IPS DF 4.7 (cell line): ENCODE measurements around the gene LGALS12.

Experiments
- DNase-seq: peaks from one replicate; pipeline ENCODE4 v3.0.0-alpha.2; 2013; ENCODE audit warnings: low spot score; ENCODE audit errors: extremely low read depth

The LGALS12 gene, protein sequence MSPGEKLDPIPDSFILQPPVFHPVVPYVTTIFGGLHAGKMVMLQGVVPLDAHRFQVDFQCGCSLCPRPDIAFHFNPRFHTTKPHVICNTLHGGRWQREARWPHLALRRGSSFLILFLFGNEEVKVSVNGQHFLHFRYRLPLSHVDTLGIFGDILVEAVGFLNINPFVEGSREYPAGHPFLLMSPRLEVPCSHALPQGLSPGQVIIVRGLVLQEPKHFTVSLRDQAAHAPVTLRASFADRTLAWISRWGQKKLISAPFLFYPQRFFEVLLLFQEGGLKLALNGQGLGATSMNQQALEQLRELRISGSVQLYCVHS

DNA sequence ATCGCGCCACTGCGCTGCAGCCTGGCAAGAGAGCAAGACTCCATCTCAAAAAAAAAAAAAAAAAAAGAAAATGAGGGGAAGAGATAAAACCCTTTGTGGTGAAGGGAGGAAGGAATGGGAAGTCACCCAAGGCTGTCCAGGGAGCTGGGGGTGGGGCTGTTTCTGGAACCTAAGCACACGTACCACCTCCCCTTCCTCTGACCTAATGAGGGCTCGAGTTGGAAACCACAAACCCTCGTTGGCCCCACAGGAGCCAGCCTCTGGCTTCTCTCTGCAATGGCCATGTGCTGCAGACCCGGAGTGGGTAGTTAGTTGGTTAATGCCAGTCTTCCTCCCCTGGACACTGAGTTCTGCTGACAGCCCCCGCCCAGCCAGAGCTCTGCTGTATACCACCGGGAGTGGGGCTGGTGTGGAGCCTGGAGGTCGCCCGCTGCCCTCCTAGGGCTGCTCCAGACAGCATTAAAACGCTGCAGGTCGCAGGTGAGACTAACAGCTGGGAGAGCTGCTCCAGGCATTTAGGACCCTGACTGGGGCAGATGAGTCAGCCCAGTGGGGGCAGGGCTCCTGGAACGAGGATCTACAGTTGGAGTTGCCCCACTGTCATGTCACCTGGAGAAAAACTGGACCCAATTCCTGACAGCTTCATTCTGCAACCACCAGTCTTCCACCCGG, at the start of gene LGALS12:
TSS of gene LGALS12 (plus strand) at position 228 of the 672 bp plus-strand sequence. CDS start at position 603, 375 bp downstream.
- DNase-seq = no peak

DNA sequence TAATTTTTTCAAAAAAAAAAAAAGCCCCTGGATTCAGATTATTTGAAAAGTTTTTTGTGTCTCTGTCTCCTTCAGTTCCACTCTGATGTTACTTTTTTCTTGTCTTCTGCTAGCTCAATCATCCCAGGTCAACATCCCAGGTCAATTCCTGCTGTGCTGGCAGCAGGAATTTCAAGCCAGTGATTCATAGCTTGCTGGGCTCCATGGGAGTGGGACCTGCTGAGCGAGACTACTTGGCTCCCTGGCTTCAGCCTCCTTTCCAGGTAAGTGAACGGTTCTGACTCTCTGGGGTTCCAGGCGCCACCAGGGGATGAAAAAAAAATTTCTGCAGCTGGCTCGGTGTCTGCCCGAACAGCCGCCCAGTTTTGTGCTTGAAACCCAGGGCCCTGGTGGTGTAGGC, 46.3 kb upstream of the LGALS12 start:
- no peak for DNase-seq

GRCh38 chr11:63462137-63462536, 43.7 kb upstream of the LGALS12 start:
- no peak for DNase-seq

GRCh38 chr11:63470311-63470710, 35.6 kb upstream of the LGALS12 start:
- no peak for DNase-seq

GRCh38 chr11:63472372-63472771, 33.5 kb upstream of the LGALS12 start:
- DNase-seq = no peak

- DNase-seq = no peak
Observed at GRCh38 chr11:63476618-63477017, 29.3 kb upstream of the LGALS12 start.

- no peak for DNase-seq
Observed at GRCh38 chr11:63478896-63479295, 27.0 kb upstream of the LGALS12 start.

DNA sequence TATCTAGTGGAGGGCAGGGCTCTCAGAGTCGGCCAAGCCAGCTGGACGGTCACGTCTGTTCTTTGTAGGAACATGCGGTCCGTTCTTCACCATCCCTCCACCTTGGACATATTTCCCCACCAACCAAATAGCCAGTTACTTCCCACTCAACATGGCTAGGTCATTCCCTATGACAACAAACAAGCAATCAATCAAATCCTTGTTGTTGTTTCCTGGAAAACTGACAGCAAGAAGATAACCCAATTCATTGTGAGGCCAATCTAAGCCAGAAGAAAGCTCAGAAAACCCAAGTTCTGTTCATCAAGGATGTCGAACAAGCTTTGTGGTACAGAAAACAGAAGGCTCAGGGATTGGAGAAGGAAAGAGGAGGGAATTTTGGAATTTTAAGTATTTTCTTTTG, 25.8 kb upstream of the LGALS12 start:
- DNase-seq = no peak

DNA sequence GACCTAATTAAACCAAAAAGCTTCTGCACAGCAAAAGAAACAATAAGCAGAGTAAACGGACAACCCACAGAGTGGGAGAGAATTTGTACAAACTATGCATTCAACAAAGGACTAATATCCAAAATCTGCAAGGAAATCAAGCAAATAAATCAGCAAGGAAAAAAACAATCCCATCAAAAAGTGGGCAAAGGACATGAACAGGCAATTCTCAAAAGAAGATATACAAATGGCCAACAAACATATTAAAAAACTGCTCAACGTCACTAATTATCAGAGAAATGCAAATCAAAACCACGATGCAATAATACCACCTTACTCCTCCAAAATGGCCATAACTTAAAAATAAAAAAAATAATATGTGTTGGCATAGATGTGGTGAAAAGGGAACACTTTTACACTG, 20.1 kb upstream of the LGALS12 start:
- no peak for DNase-seq

DNA sequence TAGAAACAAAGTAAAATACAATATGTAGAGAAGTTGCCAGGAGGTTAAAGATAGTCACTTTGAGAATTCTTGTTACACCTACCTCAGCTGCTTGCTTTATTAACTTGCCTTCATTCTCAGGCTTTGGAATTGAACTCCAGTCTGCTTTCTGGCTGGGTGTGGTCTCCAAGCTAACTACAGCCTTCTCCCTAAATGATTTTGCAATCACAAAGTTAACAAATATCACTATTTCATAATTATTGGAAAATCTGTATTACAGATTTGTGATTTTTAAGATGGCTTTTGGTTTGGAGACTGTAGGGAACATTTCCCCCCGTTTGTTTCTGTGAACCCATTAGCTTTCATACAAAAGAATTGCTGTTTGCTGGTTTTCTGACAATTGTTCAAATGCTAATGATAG, 17.1 kb upstream of the LGALS12 start:
- DNase-seq = no peak

DNA sequence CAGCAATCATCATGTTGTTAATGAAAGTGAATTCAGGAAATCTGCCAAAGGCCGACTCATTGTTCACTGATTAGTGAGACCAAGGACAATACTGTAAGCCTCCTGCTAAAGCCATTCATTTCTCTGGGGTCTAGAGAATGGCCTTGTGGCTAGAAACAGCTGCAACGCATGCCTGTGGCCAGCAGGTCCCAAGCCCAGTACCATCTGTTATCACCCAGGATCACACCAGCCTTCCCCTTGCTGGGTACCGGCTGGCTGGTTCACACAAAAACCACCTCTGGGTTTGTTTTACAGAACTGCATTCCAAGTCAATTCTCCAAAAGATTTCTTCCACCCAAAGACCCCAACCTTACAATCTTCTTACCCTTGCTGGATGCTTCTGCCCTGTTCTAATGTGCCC, 16.0 kb upstream of the LGALS12 start:
- DNase-seq = no peak

GRCh38 chr11:63490551-63491239, 15.2 kb upstream of the LGALS12 start, which contains the start of gene PLAAT5:
TSS of gene PLAAT5 (minus strand) at chr11:63491167. CDS start at chr11:63491034, 133 bp downstream.
- DNase-seq = no peak

GRCh38 chr11:63491240-63491587, 14.7 kb upstream of the LGALS12 start:
- no peak for DNase-seq

DNA sequence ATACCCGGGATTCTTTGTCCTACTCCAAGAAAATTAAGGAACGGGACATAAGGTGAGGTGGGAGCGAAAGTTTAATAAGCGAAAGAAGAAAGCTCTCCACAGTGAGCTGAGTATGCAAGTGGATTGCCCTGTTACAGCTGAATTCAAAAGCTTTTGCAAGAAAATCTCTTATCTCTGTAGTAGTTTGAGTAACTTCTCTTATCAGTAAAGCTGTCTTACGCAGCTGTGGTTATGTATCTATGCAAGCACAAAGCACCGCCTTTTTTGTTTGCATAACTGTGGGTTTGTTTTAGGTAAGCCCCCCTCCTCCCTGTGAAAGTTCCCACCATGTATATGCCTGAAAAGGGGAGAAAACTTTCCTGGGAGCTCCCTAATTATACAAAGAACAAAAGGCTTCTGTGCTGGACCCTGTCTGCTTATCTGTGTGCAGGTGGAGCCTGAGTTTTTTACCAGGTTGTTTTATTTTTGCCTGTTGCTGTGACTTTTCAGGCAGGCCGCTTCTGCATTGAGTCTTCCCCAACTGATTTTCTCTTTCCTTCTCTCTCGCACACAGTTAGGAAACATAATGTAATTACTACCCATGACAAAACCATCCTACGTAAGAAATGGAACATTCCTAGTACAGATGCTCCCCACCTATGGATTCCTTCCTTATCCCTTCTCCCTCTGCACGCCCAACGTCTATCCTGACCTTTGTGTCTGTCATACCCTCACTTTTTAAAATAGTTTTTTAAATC, 14.1 kb upstream of the LGALS12 start:
- DNase-seq = no peak

DNA sequence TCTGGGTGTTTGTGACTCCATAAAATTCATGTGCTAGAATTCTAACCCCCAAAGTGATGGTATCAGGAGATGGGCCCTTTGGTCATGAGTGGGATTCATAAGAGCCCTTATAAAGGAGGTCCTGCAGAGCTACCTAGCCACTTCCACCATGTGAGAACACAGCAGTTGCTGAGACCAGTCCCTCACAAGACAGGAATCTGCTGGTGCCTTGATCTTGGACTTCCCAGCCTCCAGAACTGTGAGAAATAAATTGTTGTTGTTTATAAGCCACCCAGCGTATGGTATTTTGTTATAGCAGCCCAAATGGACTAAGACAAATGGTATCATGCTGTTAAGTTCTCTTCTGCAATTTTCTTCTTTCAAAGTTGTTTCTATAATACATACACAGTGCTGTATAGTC, 13.4 kb upstream of the LGALS12 start:
- no peak for DNase-seq

GRCh38 chr11:63493127-63493526, 12.8 kb upstream of the LGALS12 start:
- no peak for DNase-seq

DNA sequence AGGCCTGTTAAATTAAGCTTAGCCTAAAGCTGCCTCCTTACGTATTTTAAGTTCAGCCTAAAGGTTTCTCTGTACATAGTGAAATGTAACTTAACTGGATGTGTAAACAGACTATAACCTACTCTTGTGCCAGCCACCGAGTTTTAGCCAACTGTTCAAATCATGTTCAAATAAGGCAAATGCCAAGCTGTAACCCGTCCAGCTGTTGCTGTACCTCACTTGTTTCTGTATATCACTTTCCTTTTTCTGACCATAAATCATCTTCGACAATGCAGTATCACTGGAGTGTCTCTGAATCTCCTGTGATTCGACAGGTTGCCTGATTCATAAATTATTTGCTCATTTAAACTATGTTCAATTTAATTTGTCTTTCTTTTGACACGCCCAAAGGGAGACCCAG, 10.9 kb upstream of the LGALS12 start:
- DNase-seq = no peak

DNA sequence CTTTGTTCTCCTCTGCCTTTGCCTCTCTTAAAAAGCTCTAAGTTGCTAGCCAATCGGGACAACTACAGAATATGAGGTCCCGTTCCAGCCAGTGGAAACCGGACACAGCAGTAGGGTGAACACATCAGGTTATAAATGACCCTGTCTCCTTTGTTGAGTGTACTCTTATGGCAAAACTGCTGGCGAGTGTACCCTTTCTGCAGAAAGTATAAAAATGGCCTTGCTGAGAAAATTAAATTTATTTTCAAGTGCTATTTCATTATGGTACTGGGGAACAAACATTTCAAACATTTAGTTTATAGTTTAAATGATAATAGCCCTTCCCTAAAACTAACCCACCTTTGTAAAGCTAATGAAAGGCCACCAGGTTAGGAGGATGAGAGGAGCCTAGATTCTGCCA, 6.0 kb upstream of the LGALS12 start:
- no peak for DNase-seq

DNA sequence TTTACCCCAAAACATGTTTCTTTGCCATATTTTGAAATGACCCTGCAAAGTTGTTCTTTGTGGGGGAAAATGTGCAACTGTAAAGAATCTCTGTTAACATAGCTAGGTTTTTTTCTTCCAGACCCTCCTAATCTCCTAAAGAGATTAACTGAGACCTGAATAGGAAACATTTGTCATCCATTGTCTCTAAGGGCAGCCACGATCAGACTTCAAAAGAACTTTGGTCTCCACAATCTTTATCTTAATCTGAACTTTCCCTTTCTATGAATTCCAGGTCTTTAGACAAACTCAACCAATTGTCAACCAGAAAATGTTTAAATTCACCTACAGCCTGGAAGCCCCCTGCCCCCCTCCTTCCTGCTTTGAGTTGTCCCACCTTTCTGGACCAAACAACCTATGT, 4.6 kb upstream of the LGALS12 start:
- DNase-seq = no peak

DNA sequence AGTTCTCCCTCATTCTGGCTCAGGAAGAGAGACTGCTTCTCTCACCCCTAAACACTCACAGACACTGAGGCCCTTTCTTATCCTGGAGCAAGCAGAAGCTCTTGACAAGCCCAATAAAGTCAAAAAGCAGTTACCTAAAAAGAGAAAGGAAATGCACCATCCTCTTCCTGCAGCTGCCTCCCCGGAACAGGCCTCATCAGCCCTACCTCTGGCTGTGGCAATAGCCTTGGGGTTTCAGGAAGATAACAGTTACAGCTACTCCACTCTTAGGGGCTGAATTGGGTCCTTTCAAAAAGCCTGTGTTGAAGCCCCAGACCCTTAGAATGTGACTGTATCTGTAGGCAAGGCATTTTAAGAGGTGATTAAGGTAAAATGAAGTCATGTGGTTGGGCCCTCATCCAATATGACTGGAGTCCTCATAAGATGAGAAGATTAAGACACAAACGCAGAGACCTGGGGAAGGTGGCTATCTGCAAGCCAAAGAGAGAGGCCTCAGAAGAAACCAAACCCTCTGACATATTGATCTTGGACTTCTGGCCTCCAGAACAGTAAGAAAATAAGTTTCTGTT, 3.5 kb upstream of the LGALS12 start:
- no peak for DNase-seq

DNA sequence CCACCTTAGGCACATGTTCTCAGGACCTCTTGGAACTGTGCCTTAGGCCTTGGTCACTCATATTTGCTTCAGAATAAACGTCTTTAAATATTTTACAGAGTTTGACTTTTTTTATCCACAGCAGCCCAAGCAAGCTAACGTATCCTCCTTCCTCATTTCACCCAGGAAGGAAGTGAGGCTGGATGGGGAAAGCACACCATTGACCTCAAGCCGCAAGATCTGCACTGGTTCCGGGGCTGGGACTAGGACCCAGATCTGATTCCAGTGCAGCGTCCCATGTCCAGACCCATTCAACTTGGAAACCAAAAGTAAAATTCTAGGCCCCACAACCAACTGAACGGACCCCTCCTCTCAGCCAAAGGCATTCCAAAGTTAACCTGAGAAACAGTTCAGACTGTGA, 2.4 kb upstream of the LGALS12 start:
- no peak for DNase-seq

DNA sequence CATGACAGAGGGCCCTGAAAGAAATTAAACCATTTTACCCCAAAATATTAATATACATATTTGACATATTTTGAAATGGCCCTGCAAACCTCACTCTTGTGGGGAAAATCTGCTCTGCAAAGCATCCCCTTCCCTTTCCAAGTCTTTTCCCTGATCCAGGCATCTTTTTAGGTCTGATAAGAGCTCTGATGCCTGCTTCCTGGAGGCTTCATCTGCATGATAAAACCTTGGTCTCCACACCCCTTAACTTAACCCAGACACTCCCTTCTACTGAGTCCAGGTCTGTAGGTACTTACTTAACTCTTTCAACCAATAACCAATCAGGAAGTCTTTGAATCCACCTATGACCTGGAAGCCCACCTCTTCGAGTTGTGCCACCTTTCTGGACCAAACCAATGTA, 1.8 kb upstream of the LGALS12 start:
- DNase-seq = no peak
